Neural progenitor cell (in vitro differentiated cells): Measurements from ENCODE around the gene IL10RA.

Experiments
- EZH2 ChIP-seq: fragments of 200-600 bp; sonication (generic); IDR thresholded peaks from 2 replicates; pipeline ENCODE4 v1.6.1; 2017; ENCODE audit warnings: antibody characterized with exemption, mild to moderate bottlenecking, moderate library complexity
- EZH2phosphoT487 ChIP-seq: fragments of 200-600 bp; sonication (generic); IDR thresholded peaks from 2 replicates; pipeline ENCODE4 v1.6.1; 2017; ENCODE audit warnings: antibody characterized with exemption
- TF ChIP-seq, protein P1 (sequence below): fragments of 200-600 bp; sonication (generic); IDR thresholded peaks from 2 replicates; pipeline ENCODE4 v1.5.1; 2017; ENCODE audit warnings: antibody characterized with exemption, mild to moderate bottlenecking

DNA sequence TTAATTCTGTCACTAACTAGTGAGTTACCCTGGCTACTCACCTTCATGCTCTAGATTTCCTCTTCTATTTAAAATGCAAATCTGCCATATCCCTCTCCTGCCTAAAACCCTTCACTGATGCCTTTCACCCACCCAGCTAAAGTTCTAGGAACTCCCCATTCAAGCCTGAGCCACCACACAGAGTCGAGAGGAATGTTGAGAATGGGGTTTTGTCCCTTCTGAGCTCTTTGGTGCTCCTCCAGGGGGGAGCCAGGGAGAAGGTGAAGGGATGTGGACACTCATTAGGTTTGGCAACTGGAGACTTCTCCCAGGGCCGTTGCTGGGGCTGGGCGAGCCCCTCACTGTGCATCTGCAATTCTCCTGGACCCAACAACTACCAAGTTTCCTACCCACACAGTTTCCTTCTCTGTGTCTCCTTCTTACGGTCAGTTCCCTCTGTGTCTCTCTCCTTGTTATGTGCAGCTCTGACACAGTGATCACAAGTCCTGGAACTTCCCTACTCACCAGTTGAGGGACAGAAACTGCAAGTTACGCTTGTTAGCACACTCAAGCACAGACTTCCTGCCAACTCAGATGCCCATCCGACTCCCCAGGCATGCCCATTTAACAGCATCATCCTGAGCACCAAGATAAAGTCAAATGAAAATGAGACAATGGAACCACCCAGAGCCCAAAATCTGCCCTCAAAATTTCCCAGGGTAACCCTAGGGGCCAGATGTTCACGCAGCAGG lies 6.5 kb upstream of the IL10RA start:
- TF ChIP-seq, protein P1, sequence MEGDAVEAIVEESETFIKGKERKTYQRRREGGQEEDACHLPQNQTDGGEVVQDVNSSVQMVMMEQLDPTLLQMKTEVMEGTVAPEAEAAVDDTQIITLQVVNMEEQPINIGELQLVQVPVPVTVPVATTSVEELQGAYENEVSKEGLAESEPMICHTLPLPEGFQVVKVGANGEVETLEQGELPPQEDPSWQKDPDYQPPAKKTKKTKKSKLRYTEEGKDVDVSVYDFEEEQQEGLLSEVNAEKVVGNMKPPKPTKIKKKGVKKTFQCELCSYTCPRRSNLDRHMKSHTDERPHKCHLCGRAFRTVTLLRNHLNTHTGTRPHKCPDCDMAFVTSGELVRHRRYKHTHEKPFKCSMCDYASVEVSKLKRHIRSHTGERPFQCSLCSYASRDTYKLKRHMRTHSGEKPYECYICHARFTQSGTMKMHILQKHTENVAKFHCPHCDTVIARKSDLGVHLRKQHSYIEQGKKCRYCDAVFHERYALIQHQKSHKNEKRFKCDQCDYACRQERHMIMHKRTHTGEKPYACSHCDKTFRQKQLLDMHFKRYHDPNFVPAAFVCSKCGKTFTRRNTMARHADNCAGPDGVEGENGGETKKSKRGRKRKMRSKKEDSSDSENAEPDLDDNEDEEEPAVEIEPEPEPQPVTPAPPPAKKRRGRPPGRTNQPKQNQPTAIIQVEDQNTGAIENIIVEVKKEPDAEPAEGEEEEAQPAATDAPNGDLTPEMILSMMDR = no peak
- TF ChIP-seq EZH2 = no peak
- TF ChIP-seq EZH2phosphoT487 = no peak
